ENCODE measurements around the gene FAM83B.

- TF ChIP-seq POLR2AphosphoS5 (IDR thresholded peaks at IDR 0.05; ENCODE audit: low read depth, low read length) (no peak), POLR2A (IDR thresholded peaks at IDR 0.05; ENCODE audit: low read depth, low read length) (no peak), SPI1 (IDR thresholded peaks at IDR 0.05; ENCODE audit: low read depth, low read length) (no peak), TAF1 (IDR thresholded peaks at IDR 0.05; ENCODE audit: low read depth, low read length) (no peak), PAX5 (IDR thresholded peaks at IDR 0.05; ENCODE audit: insufficient read depth, low read length, severe bottlenecking) (no peak)
Measured at GRCh38 chr6:54899986-54900385, 53.4 kb downstream of the FAM83B start.

All from GM12891 (cell line).